ENCODE measurements around the gene ZNF618.
A peak's percentile ranks its signal among the peaks of the same experiment; 100 is the strongest.

Gene ZNF618

GRCh38 chr9:114088571-114089170 lies 212.6 kb downstream of the ZNF618 start:
- no peak for DNase-seq

GRCh38 chr9:114089206-114089840 lies 213.2 kb downstream of the ZNF618 start:
- no peak for DNase-seq

DNA sequence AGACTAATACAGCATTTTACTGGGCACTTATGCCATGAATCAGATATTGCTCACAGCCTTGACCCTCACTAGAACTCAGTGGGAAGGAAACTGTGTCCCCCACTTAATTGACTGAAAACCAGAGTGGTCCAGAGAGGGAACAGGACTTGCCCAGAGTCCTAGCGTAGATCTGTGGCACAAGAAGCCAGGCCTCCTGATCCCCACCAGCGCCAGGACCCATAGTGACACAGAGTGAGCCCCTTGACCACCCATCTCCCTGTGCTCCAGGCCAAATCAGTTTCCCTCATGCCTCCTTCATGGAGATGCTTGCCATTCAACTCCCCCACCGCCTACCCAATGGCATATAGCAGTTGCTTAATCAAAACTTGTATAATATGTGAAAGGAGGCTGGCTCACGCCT lies 214.7 kb downstream of the ZNF618 start:
- no peak for DNase-seq

DNA sequence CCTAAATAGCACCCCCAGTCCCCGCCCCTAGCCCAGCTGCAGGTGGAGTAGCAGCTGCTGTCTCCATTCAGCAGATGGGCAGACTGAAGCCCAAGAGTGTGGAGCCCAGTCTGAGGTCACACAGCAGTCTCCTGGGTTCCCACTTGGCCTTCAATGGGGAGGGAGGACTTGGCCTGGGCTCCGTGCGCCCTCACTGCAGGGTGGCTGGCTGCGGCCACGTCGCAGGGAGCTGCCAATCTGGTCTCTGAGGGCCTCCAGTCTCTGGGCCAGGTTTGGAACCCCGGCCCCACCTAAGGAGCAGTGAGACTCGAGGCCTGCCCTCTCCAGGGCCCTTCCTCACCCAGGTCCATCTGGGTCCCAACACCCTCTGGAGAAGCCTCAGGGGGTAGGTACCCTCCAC lies 215.6 kb downstream of the ZNF618 start:
- no peak for DNase-seq

DNA sequence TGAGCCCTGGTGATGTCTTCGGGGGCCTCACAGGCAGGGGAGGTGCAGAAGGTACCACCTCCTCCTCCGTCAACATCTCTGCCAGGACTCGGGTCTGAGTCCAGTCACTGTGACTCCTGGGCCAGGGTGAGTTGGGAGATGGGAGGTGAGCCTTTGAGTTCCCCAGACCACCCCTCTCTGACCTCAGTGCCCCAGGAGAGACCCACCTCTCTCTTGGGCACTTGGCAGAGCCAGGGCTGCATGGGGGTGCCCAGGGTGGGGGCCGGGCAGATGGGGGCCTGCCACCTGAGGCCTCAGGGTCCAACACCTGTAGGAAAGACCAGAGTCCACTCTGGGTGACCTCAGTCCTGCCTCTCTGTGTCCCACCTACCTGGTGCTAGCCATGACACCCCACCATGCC lies 216.2 kb downstream of the ZNF618 start:
- no peak for DNase-seq

DNA sequence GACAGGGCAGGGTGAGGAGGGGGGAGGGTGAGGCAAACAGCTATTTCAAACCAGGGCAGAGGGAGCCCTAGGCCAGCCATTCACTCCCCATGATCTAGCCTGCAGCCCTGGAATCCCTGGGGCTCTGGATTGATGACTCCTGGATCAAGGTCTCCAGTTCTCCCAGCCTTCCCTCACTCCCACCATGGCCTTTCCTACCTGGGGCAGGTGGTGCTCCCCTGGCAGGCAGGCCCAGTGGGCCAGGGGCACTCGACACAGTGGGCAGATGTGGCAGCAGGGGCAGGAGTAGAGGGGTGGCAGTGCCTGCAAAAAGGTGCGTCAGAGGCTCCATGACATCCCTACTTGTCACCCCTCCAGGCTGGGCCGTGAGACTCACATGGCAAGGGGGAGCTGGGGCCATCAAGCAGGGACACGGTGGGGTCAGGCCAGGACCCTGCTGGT lies 216.9 kb downstream of the ZNF618 start:
- DNase-seq: no peak

- DNase-seq: no peak
These were observed 217.8 kb downstream of the ZNF618 start for GRCh38 chr9:114093761-114094505.

GRCh38 chr9:114094971-114095370 lies 218.9 kb downstream of the ZNF618 start:
- no peak for DNase-seq

DNA sequence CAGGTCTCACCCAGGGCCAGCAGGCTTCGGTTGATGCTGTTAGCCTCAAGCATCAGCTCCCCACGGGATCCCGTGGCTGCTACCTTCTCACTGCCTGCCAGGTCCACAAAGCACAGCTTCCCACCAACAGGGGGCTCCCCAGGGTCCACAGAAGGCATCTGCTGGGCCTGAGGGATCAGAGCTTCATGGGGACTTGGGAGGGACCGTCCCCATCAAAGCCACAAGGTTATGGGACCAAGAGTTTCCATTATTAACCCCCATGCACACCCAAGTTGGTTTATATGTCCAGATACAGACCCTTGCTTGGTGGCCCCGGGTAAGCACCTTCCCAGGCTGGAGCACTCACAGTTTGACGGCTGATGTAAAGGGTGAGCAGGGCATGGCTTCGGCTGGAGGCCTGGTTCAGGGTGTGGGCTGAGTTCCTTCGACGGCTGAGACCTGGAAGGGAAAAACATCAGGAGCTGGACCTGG lies 220.0 kb downstream of the ZNF618 start:
- DNase-seq: peak; percentile 15

- no peak for DNase-seq
These were observed 220.9 kb downstream of the ZNF618 start for GRCh38 chr9:114096866-114097612.

DNA sequence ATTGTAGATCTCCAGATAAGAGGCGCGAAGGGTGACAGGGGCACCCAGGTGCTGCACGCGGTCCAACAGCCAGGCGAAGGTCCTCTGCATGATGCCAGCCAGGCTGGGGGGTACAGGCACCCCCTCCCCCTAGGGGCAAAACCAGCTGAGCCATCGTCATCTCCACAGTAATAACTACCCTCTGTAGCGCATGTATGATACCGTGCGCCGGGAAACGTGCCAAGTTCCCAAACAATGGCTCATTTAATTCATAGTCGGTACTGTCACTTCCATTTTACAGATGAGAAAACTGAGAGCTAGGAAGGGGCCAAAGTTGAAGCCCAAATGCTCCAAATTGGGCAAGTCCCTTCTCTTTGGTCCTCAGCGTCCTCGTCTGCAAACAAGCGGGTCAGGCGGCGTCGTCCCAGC lies 221.5 kb downstream of the ZNF618 start:
- peak; percentile 42 for DNase-seq

DNA sequence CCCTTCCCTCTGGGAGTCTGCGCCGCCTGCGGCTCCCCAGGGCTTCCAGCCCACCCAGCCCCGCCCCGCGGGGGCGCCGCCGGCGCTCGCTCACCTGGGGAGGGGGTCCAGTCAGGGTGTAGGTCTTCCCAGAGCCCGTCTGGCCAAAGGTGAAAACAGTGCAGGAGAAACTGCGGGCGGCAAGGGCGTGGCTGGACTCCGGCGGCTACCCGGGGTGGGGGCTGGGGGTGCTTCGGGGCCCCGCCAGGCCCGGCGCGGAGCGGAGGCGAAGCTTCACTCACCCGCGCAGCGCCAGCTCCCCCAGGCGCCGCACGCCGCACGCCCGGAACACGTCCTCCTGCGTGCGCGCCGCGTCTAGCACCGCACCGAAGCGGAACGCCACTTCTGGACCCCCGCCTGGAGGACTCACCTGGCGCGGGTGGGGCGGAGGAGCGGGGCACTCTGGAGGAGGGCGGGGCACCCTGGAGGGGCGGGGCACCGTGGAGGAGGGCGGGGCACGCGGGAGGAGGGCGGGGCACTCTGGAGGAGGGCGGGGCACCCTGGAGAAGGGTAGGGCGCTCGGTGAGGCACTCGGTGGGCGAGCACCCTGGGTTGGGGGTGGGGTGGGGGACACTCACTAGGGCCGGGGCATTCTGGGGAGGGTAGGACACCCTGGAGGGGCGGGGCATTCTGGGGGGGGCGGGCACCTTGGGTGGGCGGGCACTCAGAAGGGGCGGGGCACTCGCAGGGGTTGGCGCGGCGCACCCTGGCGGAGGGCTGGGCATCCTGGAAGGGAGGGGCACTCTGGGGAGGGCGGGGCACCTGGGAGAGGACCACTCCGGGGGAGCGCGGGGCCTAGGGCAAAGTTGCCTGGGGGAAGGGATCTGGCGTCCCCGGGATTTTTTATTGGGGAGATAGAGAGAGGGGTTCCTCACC lies 222.2 kb downstream of the ZNF618 start:
- peak; percentile 72 for DNase-seq

GRCh38 chr9:114098936-114099668 lies 223.0 kb downstream of the ZNF618 start, which contains the start of gene KIF12:
Gene KIF12, minus strand, starts transcription at chr9:114099292. Its CDS starts 16 bp downstream, at chr9:114099276.
- DNase-seq: no peak

- no peak for DNase-seq
These were observed 223.7 kb downstream of the ZNF618 start for GRCh38 chr9:114099669-114100270.

GRCh38 chr9:114100536-114100935 lies 224.4 kb downstream of the ZNF618 start:
- DNase-seq: no peak

DNA sequence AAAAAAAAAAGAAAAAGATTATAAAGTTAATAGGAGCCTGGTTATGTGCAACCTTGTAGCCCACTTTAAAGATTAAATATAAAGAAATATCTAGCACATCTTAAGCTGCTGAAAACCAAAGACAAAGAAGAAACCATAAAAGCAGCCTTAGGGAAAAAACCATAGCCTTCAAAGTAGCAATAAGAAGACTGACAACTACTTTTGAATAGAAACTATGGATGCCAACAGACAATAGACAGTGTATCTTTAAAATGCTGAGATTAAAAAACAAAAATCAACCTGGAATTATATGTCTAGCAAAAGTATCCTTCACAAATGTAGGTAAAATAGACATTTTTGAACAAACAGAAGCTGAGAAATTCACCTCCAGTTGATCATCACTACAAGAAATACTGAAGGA lies 226.4 kb downstream of the ZNF618 start:
- DNase-seq: no peak

- no peak for DNase-seq
These were observed 229.1 kb downstream of the ZNF618 start for GRCh38 chr9:114105236-114105635.
